MCF 10A (cell line): ENCODE results near the gene TBC1D17. TPM values are rescaled to one million over a fixed set of nuclear protein-coding genes. Genes with fewer than 3 reads are reported as not detected.

Experiments used
- BruUV-seq: library from RNA; stranded (reverse); fragments of 400-500 nt; replicated peaks from 2 replicates; lab custom pipeline; 2021; lab: Mats Ljungman, UMichigan
- CTCF ChIA-PET: fragments of 300-600 bp; sonication (Branson Sonifier 250); formaldehyde crosslinking; extraction: SDS; loops from one replicate; lab custom pipeline; 2021; ENCODE audit warnings: antibody characterized with exemption, inconsistent platforms; lab: Yijun Ruan, JAX
- POLR2A ChIA-PET: fragments of 300-600, 350-650 bp; sonication (Branson Sonifier 250); formaldehyde crosslinking; extraction: SDS; loops from one replicate; lab custom pipeline; 2020; ENCODE audit warnings: antibody characterized with exemption, inconsistent platforms; lab: Yijun Ruan, JAX
- DNase-seq: peaks from one replicate; pipeline ENCODE4 v3.0.0-alpha.2; 2018; ENCODE audit not compliant: unreplicated experiment
- H3K27ac Mint-ChIP-seq: one replicate; pipeline ENCODE4 v1.8.0; 2022; ENCODE audit warnings: mild to moderate bottlenecking, low read depth, mixed read lengths; ENCODE audit not compliant: unreplicated experiment
- H3K27me3 Mint-ChIP-seq: one replicate; pipeline ENCODE4 v1.8.0; 2022; ENCODE audit warnings: mixed read lengths; ENCODE audit not compliant: insufficient read depth, unreplicated experiment
- H3K36me3 Mint-ChIP-seq: one replicate; pipeline ENCODE4 v1.8.0; 2022; ENCODE audit warnings: mild to moderate bottlenecking, moderate library complexity, mixed read lengths; ENCODE audit not compliant: insufficient read depth, unreplicated experiment
- H3K4me1 Mint-ChIP-seq: one replicate; pipeline ENCODE4 v1.8.0; 2022; ENCODE audit warnings: mixed read lengths; ENCODE audit not compliant: insufficient read depth, unreplicated experiment
- H3K4me3 Mint-ChIP-seq: one replicate; pipeline ENCODE4 v1.8.0; 2022; ENCODE audit warnings: mild to moderate bottlenecking, moderate library complexity, mixed read lengths; ENCODE audit not compliant: unreplicated experiment
- H3K9me3 Mint-ChIP-seq: one replicate; pipeline ENCODE4 v1.8.0; 2022; ENCODE audit warnings: mixed read lengths; ENCODE audit not compliant: unreplicated experiment
- intact Hi-C: fragments of 100-400 bp; cut with micrococcal nuclease; formaldehyde crosslinking; loops from 2 replicates; pipeline ENCODE4 v1.14.1; 2022
- total RNA-seq: library from RNA; stranded (reverse); gene quantifications from 2 replicates; pipeline ENCODE4 v1.2.3, GENCODE V29; 2022
- TF ChIP-seq, protein P1 (sequence below): fragments of 200-600 bp; IDR thresholded peaks from one replicate; pipeline ENCODE4 v1.8.0; 2022; ENCODE audit warnings: antibody characterized with exemption, mild to moderate bottlenecking; ENCODE audit not compliant: unreplicated experiment

The TBC1D17 gene
- total RNA-seq, 1 experiment from 2014 or later, result 25.5 TPM

DNA sequence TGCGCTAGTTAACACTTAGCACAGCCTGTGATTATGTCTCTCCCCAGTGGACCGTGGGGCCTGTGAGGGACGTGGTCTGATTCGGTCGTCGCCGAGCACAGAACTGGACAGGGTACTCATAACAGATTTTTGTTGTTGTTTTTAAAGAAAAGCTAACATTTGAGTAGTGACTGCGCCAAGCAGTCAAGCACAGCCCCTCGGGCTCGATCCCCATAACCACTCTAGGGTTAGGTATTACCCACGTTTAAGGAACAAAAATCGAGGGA, 27.3 kb upstream of the TBC1D17 start:
- no TSS peak for BruUV-seq
- CTCF ChIA-PET, result interaction anchor here (1.1 kb wide), 1 partner anchor 166 kb away, joined by 5 read pairs; no protein-coding TSS in a partner anchor
- Mint-ChIP-seq H3K27ac (peak overlapping the region; percentile 89), H3K4me3 (peak overlapping the region; percentile 84), H3K27me3 (no peaks in the 10 kb centered on the region), H3K4me1 (peaks cover 32% of the 10 kb centered on the region), H3K36me3 (peaks cover 11% of the 10 kb centered on the region), H3K9me3 (peaks cover 6% of the 10 kb centered on the region)
- POLR2A ChIA-PET, result interaction anchor here (0.7 to 4.3 kb wide), 24 partner anchors 9 to 209 kb away, joined by 3 to 40 read pairs (median 6); partner anchors contain the start of genes AKT1S1, AP2A1, ATF5 and FUZ
- DNase-seq, result no peak
- TF ChIP-seq, protein P1, sequence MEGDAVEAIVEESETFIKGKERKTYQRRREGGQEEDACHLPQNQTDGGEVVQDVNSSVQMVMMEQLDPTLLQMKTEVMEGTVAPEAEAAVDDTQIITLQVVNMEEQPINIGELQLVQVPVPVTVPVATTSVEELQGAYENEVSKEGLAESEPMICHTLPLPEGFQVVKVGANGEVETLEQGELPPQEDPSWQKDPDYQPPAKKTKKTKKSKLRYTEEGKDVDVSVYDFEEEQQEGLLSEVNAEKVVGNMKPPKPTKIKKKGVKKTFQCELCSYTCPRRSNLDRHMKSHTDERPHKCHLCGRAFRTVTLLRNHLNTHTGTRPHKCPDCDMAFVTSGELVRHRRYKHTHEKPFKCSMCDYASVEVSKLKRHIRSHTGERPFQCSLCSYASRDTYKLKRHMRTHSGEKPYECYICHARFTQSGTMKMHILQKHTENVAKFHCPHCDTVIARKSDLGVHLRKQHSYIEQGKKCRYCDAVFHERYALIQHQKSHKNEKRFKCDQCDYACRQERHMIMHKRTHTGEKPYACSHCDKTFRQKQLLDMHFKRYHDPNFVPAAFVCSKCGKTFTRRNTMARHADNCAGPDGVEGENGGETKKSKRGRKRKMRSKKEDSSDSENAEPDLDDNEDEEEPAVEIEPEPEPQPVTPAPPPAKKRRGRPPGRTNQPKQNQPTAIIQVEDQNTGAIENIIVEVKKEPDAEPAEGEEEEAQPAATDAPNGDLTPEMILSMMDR, result no peak
- intact Hi-C loops, result loop anchor here (1.0 to 10.0 kb wide), 3 partner anchors 37 to 175 kb away; partner anchors contain the start of genes AP2A1, FUZ and PRMT1

DNA sequence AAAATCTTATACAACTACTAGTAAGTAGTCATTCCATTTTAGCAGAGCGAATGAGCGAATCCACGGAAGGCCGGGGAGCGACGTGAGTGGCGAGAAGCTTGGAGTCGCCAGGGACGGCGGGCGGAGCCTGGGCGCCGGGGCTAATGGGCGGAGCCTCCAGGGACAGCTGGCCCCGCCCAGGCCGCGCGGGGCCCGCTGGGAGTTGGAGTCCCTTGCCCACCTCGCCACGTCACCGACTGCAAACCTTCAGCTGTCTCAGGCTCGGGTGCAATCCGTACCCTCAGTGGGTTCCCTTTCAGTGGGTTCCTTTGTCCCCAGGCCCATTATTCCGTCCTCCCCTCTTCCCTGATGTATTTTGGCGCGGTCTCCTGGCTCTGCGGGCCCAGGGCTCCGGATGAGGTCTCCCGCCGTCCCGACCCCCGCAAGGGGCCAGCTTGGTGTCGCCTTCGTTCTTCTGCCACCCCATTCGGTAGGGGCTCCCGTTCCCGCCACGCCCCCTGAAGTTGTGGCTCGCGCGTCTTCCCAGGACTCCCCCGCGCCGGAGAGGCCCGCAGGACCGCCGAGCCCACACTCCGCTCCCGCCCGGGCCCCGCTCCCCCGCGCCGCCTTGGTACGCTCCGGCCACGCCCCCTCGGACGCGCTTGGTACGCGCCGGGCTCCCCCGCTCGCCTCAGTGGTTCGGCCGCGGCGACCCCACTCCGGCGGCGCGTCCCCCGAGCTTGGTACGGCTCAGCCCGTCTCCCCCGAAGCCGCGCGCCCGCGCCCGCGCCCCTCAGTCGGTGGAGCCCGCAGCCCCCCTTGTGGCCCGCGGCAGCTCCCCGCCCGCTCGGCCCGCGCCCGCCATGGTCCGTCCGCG, 26.8 kb upstream of the TBC1D17 start, which contains the start of gene PTOV1:
TSS of gene PTOV1 (plus strand) at position 673 of the 856 bp plus-strand sequence.
- H3K27me3 Mint-ChIP-seq, result no peaks in the 10 kb centered on the region
- DNase-seq, result peak; percentile 93
- TSS peak; percentile 27 for BruUV-seq
- H3K4me1 Mint-ChIP-seq, result peaks cover 32% of the 10 kb centered on the region
- peaks cover 17% of the 10 kb centered on the region for H3K36me3 Mint-ChIP-seq
- peak within 1 kb of the TSS; percentile 84 for H3K4me3 Mint-ChIP-seq
- CTCF ChIA-PET, result interaction anchor here (1.1 kb wide), 1 partner anchor 167 kb away, joined by 5 read pairs; no protein-coding TSS in a partner anchor
- TF ChIP-seq, protein P1, result no peak
- peak within 1 kb of the TSS; percentile 89 for H3K27ac Mint-ChIP-seq
- POLR2A ChIA-PET, result interaction anchor here (0.6 to 4.3 kb wide), 28 partner anchors 9 to 210 kb away, joined by 3 to 40 read pairs (median 5); partner anchors contain the start of genes AKT1S1, AP2A1, ATF5 and FUZ
- intact Hi-C loops, result loop anchor here (1.0 to 10.0 kb wide), 3 partner anchors 37 to 176 kb away; partner anchors contain the start of genes AP2A1, FUZ and PRMT1
- H3K9me3 Mint-ChIP-seq, result peaks cover 6% of the 10 kb centered on the region

DNA sequence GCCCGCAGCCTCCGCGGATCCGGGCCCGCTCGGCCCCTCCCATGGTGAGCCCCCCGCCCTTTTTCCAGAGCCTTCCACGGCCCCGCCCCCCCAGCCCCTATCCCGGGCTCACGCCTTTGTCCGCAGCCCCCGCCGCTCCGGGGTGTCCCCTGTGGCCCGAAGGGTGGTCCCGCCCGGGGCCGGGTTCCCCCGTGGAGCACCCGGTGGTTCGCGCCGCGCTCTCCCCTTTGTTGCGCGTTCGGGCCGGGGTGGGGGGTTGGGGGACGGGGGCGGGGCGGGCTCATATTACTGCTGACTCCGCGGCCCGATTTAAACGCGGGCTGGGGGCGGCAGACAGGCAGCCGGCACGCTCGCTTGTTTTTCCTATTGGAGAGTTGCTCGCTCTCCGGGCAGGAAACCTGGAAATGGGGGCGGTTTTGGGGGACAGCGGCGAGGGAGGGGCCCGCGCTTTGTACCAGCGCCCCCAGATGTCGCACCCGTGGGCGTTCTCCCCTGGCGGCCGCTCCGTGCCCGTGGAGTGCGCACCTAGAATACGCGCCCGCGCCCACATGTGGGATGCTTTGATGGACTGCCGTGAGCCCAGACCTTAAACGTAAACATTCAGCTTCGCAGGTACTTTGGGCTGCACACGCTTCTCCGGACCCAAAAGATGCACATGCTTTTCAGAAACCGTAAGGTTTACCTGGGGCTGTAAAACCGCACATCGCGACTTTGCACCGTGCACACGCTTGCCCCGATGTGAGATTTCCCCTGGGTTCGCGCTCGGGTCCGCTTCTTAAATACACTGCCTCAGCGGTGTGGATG, 25.8 kb upstream of the TBC1D17 start:
- no TSS peak for BruUV-seq
- Mint-ChIP-seq H3K4me1 (peaks cover 32% of the 10 kb centered on the region), H3K36me3 (peaks cover 26% of the 10 kb centered on the region), H3K9me3 (peaks cover 6% of the 10 kb centered on the region), H3K4me3 (peak overlapping the region; percentile 84), H3K27ac (no peak overlapping the region), H3K27me3 (no peaks in the 10 kb centered on the region)
- intact Hi-C loops, result loop anchor here (5.0 to 10.0 kb wide), 2 partner anchors 84 to 177 kb away; partner anchors contain the start of genes AP2A1 and PRMT1
- CTCF ChIA-PET, result interaction anchor here (0.8 kb wide), 1 partner anchor 179 kb away, joined by 3 read pairs; no protein-coding TSS in a partner anchor
- TF ChIP-seq, protein P1, result no peak
- no peak for DNase-seq
- POLR2A ChIA-PET, result interaction anchor here (0.7 to 4.3 kb wide), 18 partner anchors 8 to 356 kb away, joined by 3 to 40 read pairs (median 8); partner anchors contain the start of genes AKT1S1, AP2A1, ATF5 and FUZ
